Thoracic aorta endothelial cell (primary cell): ENCODE measurements around the gene CBL. TPM values are rescaled to one million over a fixed set of nuclear protein-coding genes. Genes with fewer than 3 reads are reported as not detected.

ENCODE experiments used
- small RNA-seq: library from RNA; depleted of rRNA; stranded (forward); fragments of <200 nt; gene quantifications from one replicate; pipeline ENCODE3, GENCODE V24; 2012
- total RNA-seq: library from RNA; depleted of rRNA; stranded (reverse); fragments of >200 nt; gene quantifications from 2 replicates; pipeline ENCODE4 v1.2.3, GENCODE V29; 2012

CBL gene
- total RNA-seq, result 36.7 and 46.1 TPM in 2 replicates

GRCh38 chr11:119205574-119206510, at the start of gene CBL:
Gene CBL, plus strand, starts transcription at chr11:119206339. Its CDS starts 79 bp downstream, at chr11:119206418.

GRCh38 chr11:119168471-119169281, 37.5 kb upstream of the CBL start, which contains the start of gene NLRX1:
Gene NLRX1, plus strand, starts transcription at chr11:119168725. Its CDS starts 2,679 bp downstream, at chr11:119171404.

GRCh38 chr11:119316729-119317591, 110.8 kb downstream of the CBL start, which contains the start of gene MCAM:
Gene MCAM, minus strand, starts transcription at chr11:119317130. Its CDS starts 29 bp downstream, at chr11:119317101.

GRCh38 chr11:119334174-119334930, 128.2 kb downstream of the CBL start, which contains the start of gene RNF26:
Gene RNF26, plus strand, starts transcription at chr11:119334527. Its CDS starts 596 bp downstream, at chr11:119335123.

GRCh38 chr11:119340335-119341221, 134.4 kb downstream of the CBL start, which contains the start of gene C1QTNF5:
Gene C1QTNF5, minus strand, starts transcription at chr11:119340883. Its CDS starts 486 bp downstream, at chr11:119340397.

GRCh38 chr11:119346605-119347004, 140.5 kb downstream of the CBL start, which contains the start of gene MFRP:
Gene MFRP, minus strand, starts transcription at chr11:119346705. Its CDS starts 192 bp downstream, at chr11:119346513.

Small RNAs within 50 kb of the gene (small RNA-seq; reads per million reads assigned to genes)
- gene RF01225 (not detected), gene RNU6-262P (not detected)

Other genes with a start within 250 kb of the CBL start
- not detected in 2 replicates for gene FOXR1, start 234.6 kb upstream of the CBL start, total RNA-seq
- gene CENATAC, start 208.2 kb upstream of the CBL start, total RNA-seq, result 25.0 and 28.0 TPM in 2 replicates
- 1,706 and 2,770 TPM in 2 replicates for gene RPS25, start 188.0 kb upstream of the CBL start, total RNA-seq
- gene TRAPPC4, start 187.6 kb upstream of the CBL start, total RNA-seq, result 52.0 TPM in 2 replicates
- 16.9 and 23.3 TPM in 2 replicates for gene SLC37A4, start 175.5 kb upstream of the CBL start, total RNA-seq
- gene HYOU1, start 149.1 kb upstream of the CBL start, total RNA-seq, result 193 and 228 TPM in 2 replicates
- gene VPS11, start 138.5 kb upstream of the CBL start, total RNA-seq, result 23.1 and 25.0 TPM in 2 replicates
- gene HMBS, start 121.5 kb upstream of the CBL start, total RNA-seq, result 10.9 and 12.3 TPM in 2 replicates
- 29.9 and 36.0 TPM in 2 replicates for gene DPAGT1, start 104.5 kb upstream of the CBL start, total RNA-seq
- 4.4 and 5.5 TPM in 2 replicates for gene C2CD2L, start 99.0 kb upstream of the CBL start, total RNA-seq
- gene HINFP, start 84.8 kb upstream of the CBL start, total RNA-seq, result 19.8 and 21.8 TPM in 2 replicates
- gene ABCG4, start 57.3 kb upstream of the CBL start, total RNA-seq, result 0.13 and 0.57 TPM in 2 replicates
- 8.5 and 13.9 TPM in 2 replicates for gene NLRX1, start 37.6 kb upstream of the CBL start, total RNA-seq
- not detected in 2 replicates for gene NHERF4, start 20.9 kb upstream of the CBL start, total RNA-seq
- gene MCAM, start 110.8 kb downstream of the CBL start, total RNA-seq, result 2,944 and 4,036 TPM in 2 replicates
- gene RNF26, start 128.2 kb downstream of the CBL start, total RNA-seq, result 7.7 and 12.1 TPM in 2 replicates
- 43.1 and 51.7 TPM in 2 replicates for gene C1QTNF5, start 134.5 kb downstream of the CBL start, total RNA-seq
- under 0.01 TPM in 1 of 2 replicates, not detected in the other for gene MFRP, start 140.4 kb downstream of the CBL start, total RNA-seq
- 0.13 and 0.43 TPM in 2 replicates for gene USP2, start 175.4 kb downstream of the CBL start, total RNA-seq
- 0.65 and 0.80 TPM in 2 replicates for gene THY1, start 216.8 kb downstream of the CBL start, total RNA-seq